GM21526 (cell line): ENCODE results near the gene NUAK1.

Experiments
- ATAC-seq: cut with Tn5 transposase; IDR thresholded peaks from one replicate; pipeline ENCODE4 v1.9.1; 2021; ENCODE audit warnings: moderate library complexity; ENCODE audit not compliant: unreplicated experiment, low FRiP score

The NUAK1 gene

GRCh38 chr12:106138633-106139421, at the start of gene NUAK1:
Gene NUAK1 (minus strand): TSS chr12:106138954. CDS start chr12:106138653, 301 bp downstream.
- no peak for ATAC-seq

GRCh38 chr12:106188256-106188655, 49.5 kb upstream of the NUAK1 start:
- ATAC-seq: no peak

- ATAC-seq: no peak
Observed at GRCh38 chr12:106187842-106188241, 49.1 kb upstream of the NUAK1 start.

- no peak for ATAC-seq
Observed at GRCh38 chr12:106187155-106187789, 48.5 kb upstream of the NUAK1 start.

- no peak for ATAC-seq
Observed at GRCh38 chr12:106183735-106184134, 45.0 kb upstream of the NUAK1 start.

- ATAC-seq: no peak
Observed at GRCh38 chr12:106181401-106182114, 42.8 kb upstream of the NUAK1 start.

- no peak for ATAC-seq
Observed at GRCh38 chr12:106179086-106179485, 40.3 kb upstream of the NUAK1 start.

- no peak for ATAC-seq
Observed at GRCh38 chr12:106178562-106178961, 39.8 kb upstream of the NUAK1 start.

GRCh38 chr12:106176560-106176959, 37.8 kb upstream of the NUAK1 start:
- no peak for ATAC-seq

- ATAC-seq: no peak
Observed at GRCh38 chr12:106174876-106175275, 36.1 kb upstream of the NUAK1 start.

- ATAC-seq: no peak
Observed at GRCh38 chr12:106173442-106173841, 34.7 kb upstream of the NUAK1 start.

- no peak for ATAC-seq
Observed at GRCh38 chr12:106171117-106171750, 32.5 kb upstream of the NUAK1 start.

GRCh38 chr12:106170285-106170684, 31.5 kb upstream of the NUAK1 start:
- ATAC-seq: no peak

GRCh38 chr12:106163712-106164111, 25.0 kb upstream of the NUAK1 start:
- no peak for ATAC-seq

GRCh38 chr12:106161491-106161890, 22.7 kb upstream of the NUAK1 start:
- ATAC-seq: no peak

GRCh38 chr12:106160915-106161314, 22.2 kb upstream of the NUAK1 start:
- ATAC-seq: no peak

GRCh38 chr12:106157802-106158201, 19.0 kb upstream of the NUAK1 start:
- no peak for ATAC-seq

- no peak for ATAC-seq
Observed at GRCh38 chr12:106154751-106155273, 16.1 kb upstream of the NUAK1 start.

- ATAC-seq: no peak
Observed at GRCh38 chr12:106152334-106152733, 13.6 kb upstream of the NUAK1 start.

GRCh38 chr12:106150555-106150954, 11.8 kb upstream of the NUAK1 start:
- no peak for ATAC-seq
